ENCODE data around the gene COLEC11.

Gene COLEC11

DNA sequence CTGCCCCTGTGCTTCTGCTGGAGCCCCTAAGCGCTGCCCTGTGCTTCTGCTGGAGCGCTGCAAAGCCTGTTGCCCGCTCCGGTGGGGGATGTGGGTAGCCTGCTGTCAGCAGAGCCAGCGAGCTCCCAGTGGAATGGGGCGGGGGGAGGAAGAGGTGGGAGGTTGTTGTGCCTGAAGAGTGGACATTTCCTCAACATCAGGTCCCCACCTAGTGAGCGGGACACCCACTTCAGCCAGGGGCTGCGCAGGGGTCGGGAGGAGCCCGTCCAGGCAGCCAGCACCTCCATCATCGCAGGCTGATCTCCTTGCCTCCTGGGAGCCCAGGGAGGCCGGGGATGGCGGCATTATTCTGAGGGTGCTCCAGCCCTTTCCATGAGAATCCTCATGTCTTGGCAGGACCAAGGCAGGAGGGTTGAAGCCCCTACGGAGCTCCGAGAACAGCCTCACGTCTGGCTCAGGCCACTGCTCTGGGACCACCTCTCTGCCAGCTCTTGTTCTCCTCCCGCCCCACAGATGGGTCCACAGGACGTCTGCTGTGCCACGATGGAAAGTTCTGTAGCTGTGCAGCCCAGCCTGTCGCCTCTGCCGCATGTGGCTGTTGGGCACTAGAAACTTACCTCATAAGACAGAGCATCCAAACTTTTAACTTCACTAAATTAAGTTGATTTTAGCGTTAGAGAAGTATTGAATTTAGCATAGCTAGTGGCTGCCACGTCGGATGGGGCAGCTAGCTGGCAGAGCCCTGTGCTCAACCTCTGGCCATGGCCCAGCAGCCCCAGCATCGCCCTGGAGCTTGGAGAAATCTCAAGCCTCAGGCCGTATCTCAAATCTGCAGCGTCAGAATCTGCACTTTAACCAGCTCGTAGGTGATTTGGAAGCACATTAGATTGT lies 61.2 kb downstream of the COLEC11 start:
- DNase-seq: no peak

DNA sequence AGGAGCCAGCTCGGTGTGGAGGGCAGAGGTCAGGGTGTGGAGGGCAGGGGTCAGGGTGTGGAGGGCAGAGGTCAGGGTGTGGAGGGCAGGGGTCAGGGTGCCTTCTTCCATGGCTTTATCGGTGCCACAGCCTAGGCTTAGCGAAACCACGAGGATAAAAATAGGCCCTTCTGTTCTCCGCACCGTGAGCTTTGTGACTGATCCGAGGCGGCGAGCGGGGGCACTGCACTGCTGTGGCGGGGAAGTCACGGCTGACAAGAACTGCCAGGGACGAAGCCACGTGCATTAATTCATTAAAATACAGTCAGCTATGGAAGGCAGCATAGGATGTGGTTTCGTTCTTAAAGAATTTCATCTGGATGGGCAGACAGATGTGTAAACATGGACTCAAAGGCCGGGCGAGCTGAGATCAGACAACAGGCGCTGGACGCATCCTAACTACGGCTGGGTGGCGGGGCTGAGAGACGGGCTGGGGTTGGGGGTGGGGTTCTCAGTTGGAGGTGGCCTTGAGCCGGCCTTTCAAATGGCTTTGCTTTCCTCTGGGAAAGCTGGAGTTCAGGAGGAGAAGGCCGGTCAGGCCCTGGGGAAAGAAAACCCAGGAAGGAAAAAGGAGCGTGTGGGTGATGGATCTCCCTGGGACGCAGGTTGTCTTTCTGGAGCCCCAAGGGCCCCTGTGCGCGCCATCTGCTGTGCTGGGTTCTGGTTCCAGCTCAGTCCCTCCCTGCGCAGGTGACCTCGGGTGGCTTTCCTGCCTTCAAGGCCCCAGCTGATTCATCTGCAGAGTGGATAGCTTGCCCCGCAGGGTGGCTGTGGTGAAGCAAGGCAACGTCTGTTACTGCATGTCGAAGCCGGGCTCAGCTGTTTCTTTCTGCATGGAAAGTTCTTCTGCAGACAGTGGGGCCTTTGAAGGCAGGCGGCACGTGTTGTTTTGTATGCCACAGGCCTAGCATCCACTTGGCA lies 62.1 kb downstream of the COLEC11 start:
- DNase-seq: no peak

DNA sequence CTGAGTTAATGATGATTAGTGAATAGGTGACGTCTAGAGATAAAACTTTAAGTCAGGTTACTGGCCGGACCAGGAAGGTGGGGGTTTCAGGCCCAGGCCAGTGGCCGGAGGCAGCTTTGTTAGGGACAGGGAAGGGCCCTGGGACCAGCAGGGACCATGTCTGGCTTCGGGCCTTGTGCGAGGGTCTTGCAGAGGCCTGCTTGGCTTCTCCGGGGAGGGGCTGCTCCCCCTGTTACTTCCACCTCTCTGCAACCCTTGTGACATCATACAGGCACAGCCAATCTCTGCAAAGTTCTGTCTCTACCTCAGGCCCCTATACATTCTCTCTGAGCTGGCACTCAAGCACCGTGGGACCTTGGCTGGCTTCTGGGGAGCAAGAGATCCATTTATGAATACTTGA lies 63.0 kb downstream of the COLEC11 start, which contains the start of gene ALLC:
Gene ALLC, plus strand, starts transcription at position 320 of the 400 bp plus-strand sequence. CDS start 12,958 bp downstream, outside the sequence.
- no peak for DNase-seq

DNA sequence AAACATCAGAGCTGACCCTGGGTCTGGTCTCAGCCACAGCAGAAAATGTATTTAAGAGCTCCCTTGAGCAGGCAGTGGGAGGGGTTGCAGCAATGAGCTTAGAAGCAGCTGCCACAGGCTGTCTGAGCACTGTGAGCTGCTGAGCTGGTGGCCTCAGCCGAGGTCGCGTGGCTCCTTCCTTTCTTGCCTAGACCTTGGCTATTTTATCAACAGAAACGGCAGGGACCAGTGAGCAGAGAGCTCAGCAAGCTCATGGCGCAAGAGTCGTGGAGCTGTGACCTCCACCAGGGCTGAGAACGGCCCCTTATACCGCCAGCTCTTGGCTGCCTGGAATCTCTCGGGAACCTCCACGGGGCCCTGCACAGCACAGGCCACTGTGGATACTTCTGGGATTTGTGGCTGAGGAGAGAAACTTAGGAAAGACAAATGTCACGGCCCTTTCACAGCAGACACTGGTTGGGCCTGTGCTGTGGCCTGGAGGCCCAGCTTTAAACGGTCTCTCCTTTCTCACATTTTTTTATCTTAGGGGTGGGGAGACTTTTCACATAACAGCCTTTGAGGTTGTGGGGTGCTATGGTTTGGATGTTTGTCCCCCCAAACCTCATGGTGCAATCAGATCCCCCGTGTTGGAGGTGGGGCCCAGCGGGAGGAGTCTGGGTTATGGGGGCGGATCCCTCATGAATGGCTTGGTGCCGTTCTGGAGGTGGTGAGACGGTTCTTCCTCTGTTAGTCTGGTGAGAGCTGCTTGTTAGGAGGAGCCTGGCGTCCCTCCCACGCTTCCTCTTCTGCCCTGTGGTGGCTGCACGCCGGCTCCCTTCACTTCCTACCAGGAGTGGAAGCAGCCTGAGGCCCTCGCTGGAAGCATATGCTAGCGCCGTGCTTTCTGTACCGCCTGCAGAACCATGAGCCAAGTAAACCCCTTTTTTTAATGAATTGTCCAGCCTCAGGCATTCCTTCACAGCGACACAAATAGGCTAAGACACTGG lies 64.8 kb downstream of the COLEC11 start:
- DNase-seq: peak; percentile 8

DNA sequence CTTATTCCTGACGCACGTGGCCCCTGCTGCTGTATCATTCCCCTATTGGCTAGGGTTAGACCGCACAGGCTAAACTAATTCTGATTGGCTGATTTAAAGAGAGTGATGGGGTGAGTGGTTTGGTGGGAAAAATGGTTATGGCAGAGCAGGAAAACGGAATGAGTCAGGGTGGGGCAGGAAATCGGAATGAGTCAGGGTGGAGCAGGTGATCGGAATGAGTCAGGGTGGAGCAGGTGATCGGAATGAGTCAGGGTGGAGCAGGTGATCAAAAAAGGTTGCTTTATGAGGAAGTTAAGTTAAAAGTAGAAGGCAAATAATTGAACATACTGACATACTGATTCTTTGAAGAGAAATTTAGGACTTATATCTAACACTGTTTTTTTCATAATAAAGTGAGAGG lies 65.7 kb downstream of the COLEC11 start:
- peak; percentile 41 for DNase-seq

DNA sequence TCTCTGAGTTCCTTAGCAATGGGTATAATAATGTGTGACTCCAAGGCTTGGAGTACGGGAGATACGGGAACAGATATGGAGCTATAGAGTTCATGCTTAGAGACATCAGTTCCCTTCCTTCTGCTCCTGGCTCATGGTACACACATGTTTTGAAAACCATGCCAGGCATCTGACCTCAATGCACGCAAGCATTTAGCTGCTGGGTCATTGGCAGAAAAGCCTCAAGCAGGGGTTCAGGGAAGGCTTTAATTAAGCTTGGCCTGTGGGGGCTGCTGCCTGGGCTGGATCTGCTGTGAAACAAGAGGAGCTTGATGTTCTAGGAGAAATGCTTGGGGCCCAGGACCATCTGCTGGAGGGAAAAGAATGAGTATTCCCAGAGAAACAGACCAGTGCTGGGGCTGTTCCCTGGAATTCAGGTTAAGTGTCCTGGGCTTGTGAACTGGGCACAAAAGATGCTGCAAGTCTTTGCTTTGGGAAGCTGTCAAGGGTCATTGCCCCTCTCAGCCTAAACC lies 66.3 kb downstream of the COLEC11 start:
- no peak for DNase-seq

DNA sequence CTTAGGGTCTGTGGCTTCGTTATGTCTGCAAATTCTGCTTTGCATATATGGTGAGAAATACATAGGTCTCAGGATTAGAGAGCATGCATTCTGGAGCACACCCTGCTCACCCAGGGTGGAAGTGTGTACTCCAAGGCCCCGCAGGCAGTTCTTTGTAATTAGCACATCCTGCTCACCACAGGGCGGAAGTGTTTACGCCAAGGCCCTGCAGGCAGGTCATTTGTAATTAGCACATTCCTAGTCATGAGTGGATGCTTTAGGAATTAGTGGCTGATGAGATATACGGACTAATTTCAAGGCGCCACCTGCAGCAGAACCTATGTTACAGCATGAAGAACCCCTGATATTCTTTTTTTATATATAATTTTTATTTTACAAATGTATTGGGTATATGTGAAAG lies 67.3 kb downstream of the COLEC11 start:
- no peak for DNase-seq

DNA sequence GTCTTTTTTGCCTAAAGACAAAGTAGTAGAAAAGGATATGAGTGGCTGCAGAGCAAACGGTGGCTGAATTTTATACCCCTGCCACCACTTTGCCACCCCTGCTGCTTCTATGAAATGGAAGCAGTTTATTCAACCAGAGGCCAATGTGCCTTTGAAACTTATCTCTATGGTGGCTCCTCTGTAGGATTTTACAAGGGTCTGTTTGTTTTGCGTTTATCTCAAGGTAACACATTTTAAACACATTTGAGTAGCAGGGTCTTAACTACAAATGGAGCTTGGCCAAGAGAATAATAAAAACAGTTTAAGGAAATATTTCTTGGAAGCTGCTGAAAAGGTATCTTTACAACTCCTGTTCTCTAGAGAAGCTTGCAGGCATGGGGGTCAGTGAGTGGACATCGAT lies 69.2 kb downstream of the COLEC11 start:
- no peak for DNase-seq

DNA sequence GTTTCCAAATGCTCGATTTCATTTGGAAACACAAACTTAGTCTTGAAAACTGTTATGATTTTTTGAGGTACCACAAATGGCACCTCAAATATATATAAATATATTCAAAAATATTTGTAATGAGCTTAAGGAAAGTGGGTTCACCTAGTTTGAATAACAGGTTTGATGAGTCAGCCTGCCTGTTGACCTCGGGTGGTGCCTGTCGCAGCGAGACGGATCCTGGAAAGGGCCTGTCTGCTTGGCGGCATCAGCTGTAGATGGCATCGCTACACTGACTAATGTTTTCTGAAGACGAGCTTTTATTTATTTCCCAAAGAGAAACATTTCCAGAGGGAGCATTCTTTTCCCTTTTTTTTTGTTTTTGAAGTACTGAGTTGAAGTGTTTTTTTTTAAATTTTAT lies 70.0 kb downstream of the COLEC11 start:
- DNase-seq: no peak

DNA sequence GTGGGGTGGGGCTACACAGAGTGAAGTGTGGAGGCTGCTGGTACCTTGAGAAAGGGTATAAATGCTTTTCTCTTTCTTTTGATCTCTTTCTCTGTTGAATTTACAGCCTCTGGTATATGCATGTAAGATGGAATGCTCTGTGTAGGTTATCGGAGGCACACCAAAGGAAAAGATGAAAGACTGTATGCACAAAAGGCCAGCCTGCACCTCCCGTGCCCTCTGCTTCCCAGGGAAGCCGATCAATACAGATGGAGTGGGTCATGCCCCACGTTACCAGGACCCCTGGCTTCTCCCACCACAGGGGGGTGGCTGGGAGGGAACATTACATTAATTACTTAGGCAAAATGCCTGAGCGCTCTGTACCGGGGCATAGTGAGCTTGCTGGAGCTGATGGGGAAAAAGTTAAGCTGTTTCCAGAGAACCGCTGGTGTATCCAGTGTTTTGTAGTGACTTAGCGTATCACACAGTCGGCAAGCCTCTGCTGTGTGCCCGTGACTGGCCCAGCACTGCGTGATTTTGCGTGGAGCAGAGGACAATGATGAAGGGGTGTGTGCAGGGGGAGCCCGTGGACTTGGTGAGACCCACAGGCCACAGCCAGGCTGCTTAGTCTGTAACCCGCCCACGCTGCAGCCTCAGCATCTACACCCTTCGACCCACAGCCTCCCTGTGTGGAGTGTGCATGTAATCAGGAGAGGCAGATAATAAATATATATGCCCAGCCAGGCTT lies 71.1 kb downstream of the COLEC11 start:
- DNase-seq: no peak

DNA sequence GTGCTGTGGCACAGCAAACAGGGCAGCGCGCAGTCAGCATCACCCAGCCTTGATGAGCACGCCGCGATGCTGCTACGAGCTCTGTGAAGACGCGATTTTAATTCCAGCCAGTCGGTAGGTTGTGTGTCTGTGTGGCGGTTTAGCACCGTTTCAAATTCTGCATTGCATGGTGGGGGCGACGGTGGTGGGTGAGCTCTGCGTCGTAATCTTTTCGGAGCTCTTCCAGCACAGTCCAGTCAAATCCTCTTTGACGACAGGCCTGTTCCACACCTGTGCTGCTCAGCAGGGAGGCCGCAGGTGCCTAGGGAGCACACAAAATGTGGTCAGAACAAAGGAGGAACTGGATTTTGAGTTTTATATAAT lies 71.7 kb downstream of the COLEC11 start:
- DNase-seq: no peak

DNA sequence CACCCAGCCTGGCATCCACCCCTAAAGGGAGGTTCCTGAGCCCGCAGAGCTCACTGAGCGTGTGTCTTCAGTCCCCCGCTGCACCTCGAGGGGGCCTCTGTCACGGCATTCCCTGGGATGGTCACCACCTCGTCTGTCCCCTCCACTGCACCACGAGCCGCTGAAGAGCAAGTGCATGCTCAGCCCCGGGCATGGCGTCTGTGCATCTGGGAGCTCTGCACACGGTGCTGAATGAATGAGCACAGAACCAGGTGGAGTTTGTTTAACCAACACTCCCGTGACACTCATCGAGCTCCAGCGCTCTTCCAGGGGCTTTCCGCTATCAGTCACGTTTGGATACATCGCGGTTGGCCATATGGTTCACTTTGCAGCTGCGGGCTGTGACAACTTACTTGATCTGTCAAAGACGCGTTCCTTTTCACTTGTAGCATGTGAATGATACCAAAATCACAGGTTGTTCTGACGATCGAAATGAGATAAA lies 72.3 kb downstream of the COLEC11 start:
- no peak for DNase-seq

DNA sequence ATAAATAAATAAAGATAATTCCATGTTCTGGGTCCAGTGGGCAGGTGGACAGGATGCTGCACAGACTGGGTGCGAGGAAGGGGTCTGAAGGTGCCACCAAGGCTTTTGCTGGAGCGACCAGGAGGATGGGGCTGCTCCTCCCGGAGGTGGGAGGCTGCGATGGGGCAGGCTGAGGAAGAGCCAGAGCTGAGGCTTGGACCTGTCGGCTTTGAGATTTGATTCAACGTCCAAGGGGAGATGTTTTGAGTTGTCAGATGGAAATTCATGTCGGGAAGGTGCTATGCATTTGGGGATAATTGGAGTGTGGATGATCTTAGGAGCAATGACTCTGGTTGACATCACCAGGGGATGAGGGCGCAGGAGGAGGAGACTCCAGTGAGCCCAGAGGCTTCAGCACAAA lies 74.7 kb downstream of the COLEC11 start:
- no peak for DNase-seq

DNA sequence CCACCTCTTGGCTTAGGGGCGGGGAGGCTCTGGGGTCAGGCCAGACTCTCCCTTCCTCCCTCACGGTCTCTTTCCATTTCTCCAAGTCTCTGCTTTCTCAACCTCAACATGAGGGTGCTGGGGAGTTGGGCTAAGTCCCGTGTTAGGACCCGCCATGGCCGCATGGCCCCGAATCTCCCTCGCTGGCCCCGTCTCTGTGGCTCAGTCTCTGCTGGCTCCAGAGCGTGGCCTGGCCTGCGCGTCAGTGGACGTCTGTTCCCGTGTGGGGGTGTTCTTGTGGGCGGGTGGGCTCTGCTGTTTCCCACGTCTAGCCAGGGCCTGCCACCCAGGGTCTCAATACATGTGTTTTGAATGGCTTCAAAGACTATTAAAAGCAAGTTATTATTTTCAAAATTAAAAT lies 75.5 kb downstream of the COLEC11 start:
- DNase-seq: no peak

DNA sequence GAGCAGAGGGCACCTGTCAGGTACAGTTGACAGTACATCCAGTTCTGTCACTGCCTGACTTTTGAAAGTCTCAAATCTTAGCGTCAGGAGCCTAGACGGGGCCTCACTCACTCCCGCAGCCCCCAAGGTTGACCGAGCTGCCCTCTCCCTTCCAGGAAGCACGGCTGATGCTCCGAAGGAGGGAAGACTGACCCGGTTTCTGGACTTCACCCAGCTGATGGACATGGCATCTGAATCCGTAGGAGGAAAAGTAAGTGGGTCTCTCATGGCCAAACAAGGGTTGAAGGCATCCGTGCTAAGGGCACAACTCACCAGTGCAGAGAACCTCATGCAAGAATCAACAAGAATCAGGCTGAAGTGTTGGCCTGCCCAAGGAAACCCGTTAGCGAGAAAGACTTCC lies 76.0 kb downstream of the COLEC11 start:
- no peak for DNase-seq

DNA sequence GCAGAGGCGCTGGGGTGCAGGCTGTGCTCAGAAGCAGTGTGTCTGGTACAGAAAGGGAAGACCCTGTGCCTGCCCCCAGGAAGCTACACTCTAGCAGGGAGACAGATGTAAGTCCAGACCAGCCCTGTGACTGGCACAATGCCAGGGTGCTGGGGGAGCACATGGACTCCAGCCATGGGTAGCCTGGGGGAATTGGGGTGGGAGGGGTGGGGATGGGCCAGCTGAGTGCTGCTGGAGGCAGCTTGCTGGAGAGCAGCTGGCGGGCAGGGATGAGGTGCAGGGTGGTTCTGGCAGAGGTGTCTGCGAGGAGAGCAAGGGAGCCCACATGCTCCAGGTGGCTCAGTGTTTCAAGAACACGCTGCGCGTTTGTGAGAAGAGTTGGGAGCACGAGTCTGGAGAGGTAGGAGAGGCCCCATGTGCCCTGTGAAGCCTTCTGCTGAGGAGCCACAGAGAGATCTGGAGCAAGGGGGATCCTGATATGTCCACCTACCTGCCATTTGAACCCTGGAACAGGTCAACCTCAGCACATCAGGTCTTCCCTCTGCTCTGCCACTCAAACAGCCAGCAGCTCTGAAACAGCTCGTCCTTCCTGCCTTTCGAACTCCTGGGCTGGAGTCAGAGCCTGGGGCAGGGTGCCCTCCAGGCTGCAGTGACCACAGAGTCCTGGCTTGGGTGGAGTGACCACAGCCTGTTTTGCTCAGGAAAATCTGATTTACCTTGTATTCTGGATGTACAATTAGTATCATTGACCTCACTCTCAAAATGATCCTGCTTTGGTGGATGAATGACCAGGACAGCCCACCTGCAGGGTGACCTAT lies 78.2 kb downstream of the COLEC11 start:
- DNase-seq: no peak

DNA sequence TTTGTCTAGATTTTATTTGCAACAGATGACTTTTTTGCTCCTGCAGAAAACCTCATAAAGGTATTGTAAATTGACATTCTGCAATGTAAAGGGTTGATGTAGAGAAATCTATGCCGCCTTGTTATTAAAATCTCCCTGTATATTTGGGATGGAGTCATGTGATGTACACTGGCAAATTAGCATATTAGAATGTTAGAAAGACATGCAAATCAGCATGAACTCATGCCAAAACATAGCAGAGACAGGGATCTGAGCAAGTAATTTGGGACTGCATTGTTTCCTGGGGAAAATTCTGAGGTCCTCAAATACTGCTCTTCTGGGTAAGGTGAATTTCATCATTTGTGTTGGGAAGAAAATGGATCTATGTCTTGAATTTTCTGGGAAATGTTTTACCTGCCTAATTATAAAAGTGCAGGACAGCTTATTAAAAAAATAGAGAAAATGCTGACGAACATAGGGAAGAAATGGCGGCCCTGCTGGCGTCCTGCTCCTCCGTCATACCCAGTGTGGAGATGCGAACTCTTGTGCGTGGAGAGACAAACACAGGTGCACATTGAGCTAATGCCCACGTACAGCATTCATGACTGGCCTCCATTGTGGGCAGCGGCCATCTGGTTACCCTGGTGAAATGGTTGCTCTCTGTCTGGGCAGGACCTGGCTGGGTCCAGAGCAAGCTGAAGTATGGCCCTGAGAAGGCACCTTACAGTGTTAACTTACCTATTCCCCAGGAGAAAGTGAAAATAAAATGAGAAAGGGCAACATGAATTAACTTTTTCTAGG lies 79.3 kb downstream of the COLEC11 start:
- no peak for DNase-seq

DNA sequence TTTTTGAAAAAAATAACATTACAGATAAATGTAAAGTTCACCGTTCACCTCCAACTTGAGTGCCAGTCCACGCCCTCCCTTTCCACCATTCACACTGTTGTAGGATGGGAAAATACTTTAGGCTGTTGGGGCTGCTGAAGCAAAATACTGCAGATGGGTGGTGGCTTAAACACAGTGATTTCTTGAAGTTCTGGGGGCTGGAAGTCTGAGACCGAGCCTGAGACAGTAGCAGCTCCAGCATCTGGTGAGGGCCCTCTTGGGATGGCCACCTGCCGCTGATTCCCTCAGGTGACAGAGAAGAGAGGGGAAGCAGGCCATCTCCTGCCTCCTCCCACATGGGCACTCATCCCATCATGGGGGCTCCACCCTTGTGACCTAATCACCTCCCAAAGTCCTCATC lies 80.8 kb downstream of the COLEC11 start:
- no peak for DNase-seq

DNA sequence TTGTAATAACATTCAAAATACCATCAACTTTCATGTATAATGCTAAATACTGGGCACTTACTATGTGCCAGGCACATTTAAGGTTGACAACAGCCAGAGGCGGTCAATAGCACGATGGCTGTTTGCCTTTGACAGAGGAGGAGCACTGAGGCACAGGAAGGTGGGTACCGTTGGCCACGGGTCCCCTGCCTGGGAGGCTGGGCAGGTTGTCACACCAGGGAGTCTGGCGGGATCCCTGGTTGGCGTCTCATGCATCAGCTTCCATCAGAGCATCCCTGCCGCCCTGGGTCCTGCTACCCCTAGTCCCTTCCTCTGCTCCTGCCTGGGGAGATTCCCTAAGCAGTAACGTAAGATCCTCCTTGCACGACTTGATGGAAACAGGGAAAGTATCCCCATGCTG lies 82.5 kb downstream of the COLEC11 start:
- DNase-seq: no peak

DNA sequence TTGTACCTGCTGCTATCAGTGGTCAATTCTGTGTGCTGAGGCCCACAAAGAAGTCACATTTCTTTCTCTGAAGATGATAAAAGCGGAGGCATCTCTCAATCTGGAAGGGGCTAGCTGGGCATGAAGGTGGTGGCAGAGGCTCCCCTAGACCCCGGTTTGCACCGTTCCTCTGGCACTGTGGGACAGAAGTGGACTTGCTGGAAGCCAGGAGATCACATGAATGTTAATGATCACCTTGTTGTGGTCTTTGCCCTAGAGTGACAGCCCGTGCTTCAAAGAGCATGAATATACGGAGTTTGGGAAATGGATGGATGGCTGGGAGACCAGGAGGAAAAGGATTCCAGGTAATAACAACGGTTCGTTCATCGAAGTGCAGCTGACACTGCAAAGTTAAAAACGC lies 83.3 kb downstream of the COLEC11 start:
- DNase-seq: no peak

All from activated CD4-positive, alpha-beta T cell treated with anti-CD3 and anti-CD28 coated beads for 48 hours (primary cell).